Measurements from ENCODE around the gene SHROOM3.

GRCh38 chr4:76747563-76747962, 312.5 kb downstream of the SHROOM3 start:
- TF ChIP-seq CTCF (IDR thresholded peaks at IDR 0.05), result no peak
- TF ChIP-seq POLR2A (IDR thresholded peaks at IDR 0.05), result no peak

All from adrenal gland (tissue), 5 donors.